KG1 (cell line): ENCODE results near the gene MPRIP.

ENCODE experiments used
- DNase-seq: peaks from one replicate; lab custom pipeline; 2025; lab: John Stamatoyannopoulos, UW

Gene MPRIP

DNA sequence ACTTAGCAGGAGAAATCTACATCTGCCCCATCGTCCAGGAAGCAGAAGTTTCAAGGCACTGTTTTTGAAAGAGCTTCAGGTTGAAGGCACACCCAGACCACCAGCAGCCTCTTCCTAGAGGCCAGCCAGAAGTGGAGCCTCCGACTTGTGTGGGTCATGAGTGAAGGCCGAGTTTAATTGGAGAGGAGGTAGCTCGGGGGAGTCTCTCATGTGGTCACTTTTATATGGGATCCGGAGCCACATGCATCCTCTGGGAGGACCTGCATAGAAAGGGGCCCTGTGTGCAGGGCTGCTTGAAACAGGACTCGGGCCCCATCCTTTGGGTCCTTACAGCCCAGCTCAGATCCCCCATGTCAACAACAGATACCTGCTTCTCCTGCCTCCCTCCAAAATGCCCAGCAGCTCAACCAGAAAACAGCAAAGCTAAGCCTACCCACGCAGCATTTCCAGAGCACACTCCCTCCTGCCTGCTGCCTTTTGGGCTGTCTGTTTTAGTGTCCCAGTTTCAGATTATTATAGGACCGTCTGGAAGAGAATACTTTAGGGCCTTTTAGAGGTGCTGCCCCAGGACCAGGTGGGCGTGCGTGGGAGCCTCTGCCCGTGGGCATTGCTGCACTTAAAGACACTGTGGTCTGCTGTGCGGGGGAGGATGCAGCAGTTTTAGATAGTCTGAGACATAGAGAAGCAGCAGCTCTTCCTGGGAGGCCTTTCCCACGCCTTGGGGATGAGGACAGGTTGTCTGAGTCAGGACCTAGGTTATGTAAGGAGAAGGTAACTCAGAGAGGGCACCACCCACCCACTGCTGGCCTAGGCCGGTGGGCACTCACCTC, 29.5 kb downstream of the MPRIP start:
- DNase-seq: no peak

DNA sequence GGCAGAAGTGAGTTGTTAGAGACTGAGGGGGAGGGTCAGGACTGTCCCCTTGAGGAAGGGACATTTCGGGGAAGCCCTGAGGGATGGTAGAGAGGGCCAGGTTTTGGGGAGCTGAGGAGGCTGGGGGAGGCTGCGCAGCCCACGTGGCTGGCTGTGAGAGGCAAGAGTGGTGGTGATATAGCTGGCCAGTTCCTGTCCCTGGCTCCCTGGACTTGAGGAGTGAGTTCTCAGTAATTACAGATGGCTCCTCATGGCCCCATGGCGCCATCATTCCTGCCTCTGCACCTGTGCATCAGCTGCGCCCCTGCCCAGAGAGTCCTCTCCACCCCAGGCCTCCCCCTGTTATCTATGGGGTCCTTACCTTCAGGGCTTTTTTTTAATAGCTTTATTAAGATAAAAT, 30.3 kb downstream of the MPRIP start:
- no peak for DNase-seq

- no peak for DNase-seq
These were observed 30.8 kb downstream of the MPRIP start for GRCh38 chr17:17073030-17073564.

- no peak for DNase-seq
These were observed 31.5 kb downstream of the MPRIP start for GRCh38 chr17:17073581-17074403.

- DNase-seq: no peak
These were observed 33.0 kb downstream of the MPRIP start for GRCh38 chr17:17075125-17075781.

- no peak for DNase-seq
These were observed 33.8 kb downstream of the MPRIP start for GRCh38 chr17:17076066-17076465.

DNA sequence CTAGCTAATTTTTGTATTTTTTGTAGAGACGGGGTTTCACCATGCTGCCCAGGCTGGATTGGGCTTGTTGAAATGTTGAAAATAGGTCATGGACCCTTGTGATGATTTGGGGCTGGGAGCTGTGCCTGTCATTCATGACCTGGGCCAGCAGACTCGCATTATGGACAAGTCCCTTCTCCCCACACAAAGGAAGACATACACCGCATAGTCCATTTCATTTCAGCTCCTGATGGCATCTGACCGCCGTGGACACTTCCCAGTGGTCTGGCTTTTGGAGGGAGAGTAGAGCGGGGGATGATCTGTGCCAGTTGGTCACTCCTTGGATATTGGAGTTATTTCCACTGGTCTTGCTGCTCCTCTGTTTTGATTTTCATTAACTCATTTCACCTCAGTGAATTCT, 34.8 kb downstream of the MPRIP start:
- no peak for DNase-seq

DNA sequence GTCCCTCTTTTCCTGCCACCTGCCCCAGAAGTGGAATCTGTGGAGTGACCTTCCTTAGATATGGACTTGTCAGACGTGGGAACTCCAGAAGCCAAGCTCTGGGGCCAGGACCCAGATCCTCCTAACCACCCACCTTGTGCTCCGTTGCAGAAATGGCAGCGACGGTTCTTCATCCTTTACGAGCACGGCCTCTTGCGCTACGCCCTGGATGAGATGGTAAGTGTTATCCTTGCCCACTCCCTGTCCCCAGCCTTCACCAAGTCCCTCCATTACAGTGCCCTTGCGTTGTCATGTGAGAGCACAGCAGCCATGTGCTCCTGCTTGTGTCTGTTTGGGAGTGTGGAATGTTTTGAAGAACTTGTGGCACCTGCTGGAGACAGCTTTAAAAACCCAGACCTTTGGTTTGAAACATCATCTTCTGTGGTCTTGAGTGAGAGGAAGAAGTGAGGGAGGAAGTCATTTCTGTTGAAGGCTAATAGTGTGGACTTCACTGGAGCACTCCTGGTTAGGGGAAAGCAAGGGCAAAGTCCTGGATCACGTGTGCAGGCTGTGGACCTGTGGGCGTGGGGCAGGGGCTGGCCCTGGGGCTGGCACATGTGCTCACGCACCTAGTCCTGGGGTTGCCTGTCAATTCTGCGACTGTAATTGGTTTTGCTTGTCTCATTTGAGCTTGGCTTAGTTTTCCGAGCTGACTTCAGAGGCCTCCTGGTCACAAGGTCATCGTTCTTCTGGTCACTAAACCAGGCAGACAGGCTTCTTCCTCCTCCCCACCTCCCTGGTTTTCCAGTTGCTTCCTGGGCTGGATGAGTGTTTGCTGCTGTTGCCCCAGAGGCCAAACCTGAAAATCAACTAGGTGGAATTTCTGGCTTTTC, 35.8 kb downstream of the MPRIP start:
- no peak for DNase-seq

DNA sequence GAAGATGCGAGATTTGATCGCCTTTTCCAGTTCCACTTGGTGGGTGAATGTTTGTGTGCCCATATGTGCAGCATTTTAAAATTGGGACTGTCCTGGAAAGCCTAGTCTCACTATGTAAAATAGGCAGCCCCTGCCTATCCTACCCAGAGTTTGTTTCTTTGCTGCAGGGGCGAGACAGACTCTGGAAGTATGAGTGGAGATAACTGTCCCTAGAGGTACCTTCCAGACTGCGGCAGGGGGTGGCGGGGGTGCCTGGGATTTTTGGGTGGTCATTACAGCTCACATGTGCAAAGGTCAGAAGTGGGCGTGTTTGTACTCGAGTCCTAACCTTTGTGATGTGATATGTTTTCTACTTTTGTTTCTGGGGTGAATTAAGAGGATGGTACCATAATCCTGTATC, 36.6 kb downstream of the MPRIP start:
- DNase-seq: no peak

DNA sequence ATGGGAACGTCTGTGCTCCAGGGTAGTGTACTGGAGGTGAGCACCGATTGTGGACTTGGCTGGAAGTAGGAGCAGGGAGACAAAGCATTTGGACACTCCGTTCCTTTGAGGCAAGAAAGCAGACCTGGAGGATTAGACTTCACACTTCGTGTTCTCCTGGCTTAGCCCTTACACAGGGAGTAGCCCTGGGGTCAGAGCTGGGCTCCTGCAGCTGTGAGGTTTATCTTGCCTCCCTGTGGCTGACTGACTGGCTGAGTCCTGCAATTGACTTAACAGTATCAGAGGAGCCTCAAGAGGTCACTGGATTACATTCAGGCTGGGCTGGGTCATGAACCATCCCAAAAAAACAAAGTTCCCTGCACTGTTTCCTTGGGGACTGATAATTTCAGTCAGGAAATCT, 37.1 kb downstream of the MPRIP start:
- DNase-seq: no peak

DNA sequence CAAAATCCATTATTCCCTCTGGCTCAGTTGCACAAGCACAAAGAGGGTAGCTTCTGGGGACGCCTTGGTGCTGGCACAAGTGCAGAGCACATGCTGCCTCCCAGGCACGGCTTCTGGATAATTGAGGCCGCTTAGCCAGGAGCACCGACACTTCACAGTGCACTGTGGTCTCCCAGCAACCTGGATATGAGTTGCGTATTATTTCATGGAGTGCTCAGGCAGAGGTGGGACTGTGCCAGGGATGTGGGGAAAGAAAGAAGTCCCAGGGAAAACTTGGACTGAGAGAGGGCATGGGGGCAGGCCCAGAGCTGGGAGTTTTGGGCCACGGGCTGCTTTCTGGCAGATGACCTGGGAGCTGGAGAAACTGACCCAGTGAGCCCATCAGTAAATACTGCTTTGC, 37.5 kb downstream of the MPRIP start:
- DNase-seq: no peak

DNA sequence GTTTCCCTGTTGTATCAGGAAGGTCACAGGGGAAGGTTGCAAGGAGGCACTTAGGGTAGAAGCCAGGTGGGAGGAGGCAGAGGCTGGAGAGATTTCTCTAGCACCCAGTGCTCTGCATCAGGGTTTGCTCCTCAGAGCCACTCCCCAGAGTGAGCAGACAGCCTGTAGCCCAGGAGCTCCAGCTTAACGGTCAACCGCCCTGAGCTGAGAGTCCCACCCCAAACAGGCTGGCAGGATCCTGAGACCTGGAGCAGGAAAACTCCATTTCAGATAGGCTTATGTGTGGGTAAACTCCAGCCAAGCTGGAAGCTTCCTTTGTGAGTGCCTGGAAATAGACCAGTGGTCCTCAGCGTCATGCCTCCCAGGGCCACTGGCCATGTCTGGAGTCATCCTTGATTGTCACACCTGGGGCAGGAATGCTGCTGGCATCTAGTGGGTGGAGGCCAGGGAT, 37.9 kb downstream of the MPRIP start:
- DNase-seq: no peak

- no peak for DNase-seq
These were observed 38.5 kb downstream of the MPRIP start for GRCh38 chr17:17080781-17081180.

- DNase-seq: no peak
These were observed 39.2 kb downstream of the MPRIP start for GRCh38 chr17:17081304-17081940.

DNA sequence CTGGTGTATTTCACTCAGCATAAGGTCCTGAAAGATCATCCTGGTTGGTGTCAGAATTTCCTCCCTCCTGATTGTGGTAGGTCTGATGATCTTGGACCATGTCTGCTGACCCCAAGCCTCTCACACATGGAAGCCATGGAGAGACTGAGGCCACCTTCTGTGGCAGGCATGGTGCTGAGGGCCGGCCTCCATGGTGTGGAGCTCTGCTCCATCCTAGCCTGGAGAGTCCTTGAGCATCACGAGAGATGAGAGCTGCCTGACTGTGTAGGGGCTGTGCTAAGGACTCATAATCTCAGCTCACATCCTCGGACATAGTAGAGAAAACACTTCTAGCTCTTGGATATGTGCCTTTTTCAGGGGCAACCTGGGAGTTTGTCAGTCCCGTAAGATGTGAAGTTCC, 40.6 kb downstream of the MPRIP start:
- no peak for DNase-seq

GRCh38 chr17:17084317-17084835, 42.1 kb downstream of the MPRIP start:
- no peak for DNase-seq

- DNase-seq: no peak
These were observed 42.7 kb downstream of the MPRIP start for GRCh38 chr17:17084941-17085340.

DNA sequence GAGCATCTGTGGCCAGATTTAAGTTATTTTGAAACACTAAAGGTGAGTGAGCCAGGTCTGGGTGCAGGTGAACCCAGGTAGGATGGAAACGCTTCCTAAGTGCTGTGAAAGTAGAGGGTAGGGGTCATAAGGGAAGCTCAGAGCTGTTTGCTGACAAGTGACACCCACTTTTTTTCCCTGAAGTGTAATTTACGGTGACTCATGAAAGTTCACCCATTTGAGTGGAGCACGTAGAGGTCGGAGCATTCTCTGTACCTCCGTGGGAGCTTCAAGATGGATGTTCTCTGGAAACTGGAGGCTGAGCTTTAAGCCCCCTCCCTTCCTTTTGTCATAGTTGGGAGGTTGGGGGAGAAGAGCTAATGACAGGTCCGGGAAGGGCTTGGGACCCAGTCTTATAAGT, 44.3 kb downstream of the MPRIP start:
- DNase-seq: no peak

- DNase-seq: no peak
These were observed 45.3 kb downstream of the MPRIP start for GRCh38 chr17:17087424-17088015.

GRCh38 chr17:17088086-17088485, 45.8 kb downstream of the MPRIP start:
- DNase-seq: no peak
